MV-4-11 (cell line): Measurements from ENCODE around the gene KLHL21.
A peak's percentile ranks its signal among the peaks of the same experiment; 100 is the strongest.
"Not testable (repeated sequence)": the region's sequence is repeated elsewhere in the genome, so short reads cannot be mapped to it uniquely, and the experiment has no call there.

Experiments
- DNase-seq: peaks from one replicate; lab custom pipeline; 2025; lab: John Stamatoyannopoulos, UW

KLHL21 gene

GRCh38 chr1:6602669-6603237, at the start of gene KLHL21:
TSS of gene KLHL21 (minus strand) at chr1:6602869. CDS start at chr1:6602817, 52 bp downstream.
- DNase-seq = peak; percentile 85

GRCh38 chr1:6651909-6652308, 49.2 kb upstream of the KLHL21 start:
- DNase-seq = no peak

GRCh38 chr1:6648556-6648955, 45.9 kb upstream of the KLHL21 start:
- DNase-seq = no peak

- peak; percentile 41 for DNase-seq
These were observed 44.0 kb upstream of the KLHL21 start for GRCh38 chr1:6646499-6647148.

GRCh38 chr1:6645018-6645417, 42.3 kb upstream of the KLHL21 start:
- no peak for DNase-seq

- not testable (repeated sequence) for DNase-seq
These were observed 38.2 kb upstream of the KLHL21 start for GRCh38 chr1:6640867-6641266.

GRCh38 chr1:6638226-6638625, 35.6 kb upstream of the KLHL21 start:
- DNase-seq = no peak

- DNase-seq = no peak
These were observed 35.1 kb upstream of the KLHL21 start for GRCh38 chr1:6637770-6638169.

- DNase-seq = not testable (repeated sequence)
These were observed 34.1 kb upstream of the KLHL21 start for GRCh38 chr1:6636778-6637177.

GRCh38 chr1:6635910-6636760, 33.5 kb upstream of the KLHL21 start:
- no peak for DNase-seq

GRCh38 chr1:6635161-6635909, 32.7 kb upstream of the KLHL21 start:
- DNase-seq = no peak

- DNase-seq = no peak
These were observed 31.8 kb upstream of the KLHL21 start for GRCh38 chr1:6634371-6635052.

- DNase-seq = no peak
These were observed 30.2 kb upstream of the KLHL21 start for GRCh38 chr1:6632588-6633514.

- DNase-seq = no peak
These were observed 28.4 kb upstream of the KLHL21 start for GRCh38 chr1:6631058-6631457.

GRCh38 chr1:6630027-6630426, 27.4 kb upstream of the KLHL21 start:
- no peak for DNase-seq

- DNase-seq = no peak
These were observed 26.4 kb upstream of the KLHL21 start for GRCh38 chr1:6628971-6629479.

- no peak for DNase-seq
These were observed 25.3 kb upstream of the KLHL21 start for GRCh38 chr1:6627841-6628545.

- DNase-seq = no peak
These were observed 24.4 kb upstream of the KLHL21 start for GRCh38 chr1:6627031-6627430.

- DNase-seq = peak; percentile 25
These were observed 23.0 kb upstream of the KLHL21 start for GRCh38 chr1:6625584-6626149.
